Fibroblast of lung (primary cell): ENCODE data around the gene ALDH8A1. TPM values are rescaled to one million over a fixed set of nuclear protein-coding genes. Genes with fewer than 3 reads are reported as not detected.

Source experiments
- DNase-seq, 2 donors: peaks; one replicate each; pipeline versions ENCODE4 v3.0.0 to v3.0.0-alpha.2; 2010; ENCODE audit warnings: low read depth in 2 of 2
- H2AFZ ChIP-seq: 2 replicates; pipeline ENCODE4 v1.5.1; 2012; ENCODE audit warnings: low read length, control low read depth, inconsistent platforms
- H3K27ac ChIP-seq: 2 replicates; pipeline ENCODE4 v1.5.1; 2011; ENCODE audit warnings: low read length, control low read depth; ENCODE audit not compliant: insufficient read depth
- H3K27me3 ChIP-seq: 2 replicates; pipeline ENCODE4 v1.5.1; 2011; ENCODE audit warnings: mild to moderate bottlenecking, low read length; ENCODE audit not compliant: control insufficient read depth, insufficient read depth
- H3K36me3 ChIP-seq: 2 replicates; pipeline ENCODE4 v1.5.1; 2011; ENCODE audit warnings: low read length; ENCODE audit not compliant: control insufficient read depth, insufficient read depth
- H3K4me1 ChIP-seq: 2 replicates; pipeline ENCODE4 v1.5.1; 2011; ENCODE audit warnings: low read length; ENCODE audit not compliant: control insufficient read depth, insufficient read depth; ENCODE audit errors: extremely low read depth
- H3K4me2 ChIP-seq: 2 replicates; pipeline ENCODE4 v1.5.1; 2011; ENCODE audit warnings: low read length, control low read depth; ENCODE audit not compliant: insufficient read depth; ENCODE audit errors: extremely low read depth
- H3K4me3 ChIP-seq, 4 experiments: fragments of 200-600 bp in 1 of 4; sonication (generic) in 1 of 4; replicated peaks in 1 of 4; 2 replicates each; pipeline ENCODE4 v1.5.1; 2011 to 2016; ENCODE audit warnings: low read length in 4 of 4, low read depth in 3 of 4, mild to moderate bottlenecking in 3 of 4, control low read depth in 2 of 4, inconsistent platforms in 1 of 4, mixed read lengths in 1 of 4; ENCODE audit not compliant: insufficient read depth in 1 of 4; ENCODE audit errors: control extremely low read depth in 1 of 4
- H3K79me2 ChIP-seq: 2 replicates; pipeline ENCODE4 v1.5.1; 2012; ENCODE audit warnings: mild to moderate bottlenecking, low read length, inconsistent platforms; ENCODE audit not compliant: control insufficient read depth, insufficient read depth
- H3K9ac ChIP-seq: 2 replicates; pipeline ENCODE4 v1.5.1; 2011; ENCODE audit warnings: mild to moderate bottlenecking, low read length, control low read depth; ENCODE audit not compliant: insufficient read depth
- H3K9me3 ChIP-seq: 2 replicates; pipeline ENCODE4 v1.5.1; 2012; ENCODE audit warnings: low read depth, low read length; ENCODE audit not compliant: control insufficient read depth, insufficient read depth
- H4K20me1 ChIP-seq: 2 replicates; pipeline ENCODE4 v1.5.1; 2011; ENCODE audit warnings: low read length; ENCODE audit not compliant: control insufficient read depth, insufficient read depth; ENCODE audit errors: extremely low read depth
- CTCF ChIP-seq, 2 donors: IDR thresholded peaks in 1 of 2; conservative IDR thresholded peaks in 1 of 2; 1 replicate in 1 of 2; 2 replicates in 1 of 2; pipeline ENCODE4 v1.5.1; 2011 to 2012; ENCODE audit warnings: low read length in 2 of 2, control low read depth in 1 of 2, inconsistent platforms in 1 of 2, low read depth in 1 of 2, mild to moderate bottlenecking in 1 of 2
- EZH2 ChIP-seq: IDR thresholded peaks from 2 replicates; pipeline ENCODE4 v1.5.1; 2012; ENCODE audit warnings: low read length, control low read depth, mild to moderate bottlenecking; ENCODE audit errors: missing control alignments
- polyA plus RNA-seq, 2 donors: library from polyadenylated mRNA; depleted of rRNA in 1 of 2; stranded (reverse) in 1 of 2; unstranded in 1 of 2; fragments of >200 nt; gene quantifications; 2 replicates each; pipeline ENCODE4 v1.2.1, GENCODE V29; 2011 to 2012; ENCODE audit warnings: missing spikeins in 1 of 2
- total RNA-seq: library from RNA; depleted of rRNA; stranded (reverse); fragments of >200 nt; gene quantifications from 2 replicates; pipeline ENCODE4 v1.2.1, GENCODE V29; 2014

The ALDH8A1 gene
- total and polyA plus RNA-seq, 2 donors (not counting 1 experiment from before 2014, with no cell fraction given) = 0.11 to 0.50 TPM

GRCh38 chr6:134932098-134932497 is 17.8 kb downstream of the ALDH8A1 start:
- no peaks in the 10 kb centered on the region for H3K79me2 ChIP-seq
- no peaks in the 10 kb centered on the region for H4K20me1 ChIP-seq
- TF ChIP-seq CTCF (conservative IDR thresholded peaks at IDR 0.05 in 1 of 2, IDR thresholded peaks at IDR 0.05 in 1 of 2; ENCODE audit: low read depth in 1 of 2, low read length in 2 of 2) (no peak), EZH2 (no peak)
- H3K4me2 ChIP-seq = no peak overlapping the region
- no peaks in the 10 kb centered on the region for H3K4me1 ChIP-seq
- no peak overlapping the region for H3K27ac ChIP-seq
- no peaks in the 10 kb centered on the region for H3K27me3 ChIP-seq
- H2AFZ ChIP-seq = no peak overlapping the region
- no peak for DNase-seq
- H3K36me3 ChIP-seq = no peaks in the 10 kb centered on the region
- no peak overlapping the region for H3K4me3 ChIP-seq
- H3K9ac ChIP-seq = no peak overlapping the region
- no peaks in the 10 kb centered on the region for H3K9me3 ChIP-seq

DNA sequence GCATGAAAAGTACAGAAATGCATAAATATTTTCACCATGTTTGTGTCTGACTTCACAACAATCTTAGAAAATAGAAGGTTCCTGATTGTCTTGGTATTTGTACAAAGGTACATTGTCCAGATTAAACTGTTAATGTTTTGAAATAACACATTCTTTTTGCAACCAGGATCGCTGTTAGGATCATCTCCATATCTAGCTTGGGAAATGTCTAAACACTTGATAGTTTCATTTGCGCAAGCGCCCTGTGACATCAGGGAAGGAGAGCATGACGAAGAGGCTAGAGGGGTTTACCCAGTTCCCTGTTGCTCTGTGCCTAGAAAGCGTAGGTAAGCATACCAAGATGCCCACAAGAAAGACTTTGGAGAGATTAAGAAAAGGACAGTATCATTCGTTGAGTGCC is 19.4 kb downstream of the ALDH8A1 start:
- Histone ChIP-seq H3K4me2 (no peak overlapping the region), H4K20me1 (no peaks in the 10 kb centered on the region), H3K4me1 (no peaks in the 10 kb centered on the region), H3K36me3 (no peaks in the 10 kb centered on the region), H2AFZ (no peak overlapping the region), H3K27ac (no peak overlapping the region), H3K79me2 (no peaks in the 10 kb centered on the region), H3K27me3 (no peaks in the 10 kb centered on the region), H3K9ac (no peak overlapping the region), H3K4me3 (no peak overlapping the region), H3K9me3 (no peaks in the 10 kb centered on the region)
- no peak for DNase-seq
- TF ChIP-seq CTCF (conservative IDR thresholded peaks at IDR 0.05 in 1 of 2, IDR thresholded peaks at IDR 0.05 in 1 of 2; ENCODE audit: low read depth in 1 of 2, low read length in 2 of 2) (no peak), EZH2 (no peak)

GRCh38 chr6:134928151-134928900 is 21.6 kb downstream of the ALDH8A1 start:
- Histone ChIP-seq H4K20me1 (no peaks in the 10 kb centered on the region), H3K4me1 (no peaks in the 10 kb centered on the region), H3K27me3 (no peaks in the 10 kb centered on the region), H3K27ac (no peak overlapping the region), H3K79me2 (no peaks in the 10 kb centered on the region), H3K4me2 (no peak overlapping the region), H3K4me3 (no peak overlapping the region), H2AFZ (no peak overlapping the region), H3K36me3 (no peaks in the 10 kb centered on the region), H3K9ac (no peak overlapping the region), H3K9me3 (no peaks in the 10 kb centered on the region)
- TF ChIP-seq CTCF (conservative IDR thresholded peaks at IDR 0.05 in 1 of 2, IDR thresholded peaks at IDR 0.05 in 1 of 2; ENCODE audit: low read depth in 1 of 2, low read length in 2 of 2) (no peak), EZH2 (no peak)
- no peak for DNase-seq
